Gastroesophageal sphincter (tissue), 4 donors: Measurements from ENCODE around the gene GALNTL6. TPM values are rescaled to one million over a fixed set of nuclear protein-coding genes. Genes with fewer than 3 reads are reported as not detected.
A peak's percentile ranks its signal among the peaks of the same experiment; 100 is the strongest.

Experiments
- ATAC-seq: fragments of 150-250 bp; one replicate; pipeline ENCODE4 v1.9.1; 2016; ENCODE audit warnings: mild to moderate bottlenecking, moderate library complexity
- H3K27ac ChIP-seq, 4 donors: fragments of 200-600 bp; sonication (generic) in 3 of 4; 1 replicate in 3 of 4; 2 replicates in 1 of 4; pipeline ENCODE4 v1.5.1; 2016 to 2019
- H3K27me3 ChIP-seq: fragments of 200-600 bp; sonication (generic); one replicate; pipeline ENCODE4 v1.5.1; 2019
- H3K36me3 ChIP-seq, 2 donors: fragments of 200-600 bp; sonication (generic); one replicate each; pipeline ENCODE4 v1.5.1; 2019; ENCODE audit warnings: control low read depth in 1 of 2
- H3K4me1 ChIP-seq, 3 donors: fragments of 200-600 bp; sonication (generic); 1 replicate in 2 of 3; 2 replicates in 1 of 3; pipeline ENCODE4 v1.5.1; 2016 to 2019; ENCODE audit warnings: control low read depth in 2 of 3
- H3K4me3 ChIP-seq, 2 donors: fragments of 200-600 bp; sonication (generic); one replicate each; pipeline ENCODE4 v1.5.1; 2019; ENCODE audit warnings: mild to moderate bottlenecking in 1 of 2, moderate library complexity in 1 of 2
- H3K9me3 ChIP-seq, 3 donors: fragments of 200-600 bp; sonication (generic); one replicate each; pipeline ENCODE4 v1.5.1; 2017 to 2019; ENCODE audit warnings: control low read depth in 2 of 3
- CTCF ChIP-seq, 4 experiments: fragments of 200-600 bp in 2 of 4; fragments of 450-650 bp in 2 of 4; sonication (generic) in 1 of 4; IDR thresholded peaks; one replicate each; pipeline ENCODE4 v1.5.1; 2017 to 2019; ENCODE audit warnings: antibody characterized with exemption in 4 of 4, mild to moderate bottlenecking in 2 of 4, moderate library complexity in 2 of 4
- EP300 ChIP-seq: sonication (generic); formaldehyde crosslinking; IDR thresholded peaks from one replicate; pipeline ENCODE4 v1.6.1; 2017; ENCODE audit warnings: antibody characterized with exemption, mild to moderate bottlenecking
- POLR2A ChIP-seq, 2 donors: fragments of 450-650 bp; IDR thresholded peaks; one replicate each; pipeline ENCODE4 v1.6.1; 2017; ENCODE audit warnings: antibody characterized with exemption in 2 of 2, mild to moderate bottlenecking in 2 of 2, moderate library complexity in 1 of 2
- POLR2AphosphoS5 ChIP-seq: sonication (generic); formaldehyde crosslinking; IDR thresholded peaks from one replicate; pipeline ENCODE4 v1.6.1; 2017; ENCODE audit warnings: antibody characterized with exemption
- WGBS, 2 donors: methylation state at CpG; one replicate each; pipeline ENCODE4 v1.1.5; 2018; ENCODE audit warnings: low coverage in 1 of 2; 5-methylcytosine and 5-hydroxymethylcytosine counted together
- total RNA-seq, 4 donors: library from RNA; depleted of rRNA; stranded (reverse); fragments of >200 nt; gene quantifications; one replicate each; pipeline ENCODE4 v1.1.0, GENCODE V29; 2016

Gene GALNTL6
- total RNA-seq, 4 donors from 2014 or later = not detected

- 81 to 86% methylated on average over 6 of the region's 6 CpGs for WGBS, 2 donors
Observed at GRCh38 chr4:172188248-172188988, 375.2 kb downstream of the GALNTL6 start.

GRCh38 chr4:172202480-172203076 is 389.4 kb downstream of the GALNTL6 start:
- no peaks in the 10 kb centered on the region for H3K36me3 ChIP-seq
- no peak for ATAC-seq
- H3K4me3 ChIP-seq = no peak overlapping the region
- no peaks in the 10 kb centered on the region for H3K9me3 ChIP-seq
- no peaks in the 10 kb centered on the region for H3K4me1 ChIP-seq
- TF ChIP-seq CTCF (IDR thresholded peaks at IDR 0.05) = peak in 3 of 4 experiments; percentile 8 to 38 (median 19)
- TF ChIP-seq EP300 = no peak
- TF ChIP-seq POLR2A (IDR thresholded peaks at IDR 0.05) = no peak
- no peak for TF ChIP-seq POLR2AphosphoS5
- no peaks in the 10 kb centered on the region for H3K27me3 ChIP-seq
- no peak overlapping the region for H3K27ac ChIP-seq

More at GRCh38 chr4:172188248-172188988, 375.2 kb downstream of the GALNTL6 start:
- H3K36me3 ChIP-seq = no peaks in the 10 kb centered on the region
- TF ChIP-seq POLR2A (IDR thresholded peaks at IDR 0.05) (no peak), CTCF (IDR thresholded peaks at IDR 0.05) (no peak), POLR2AphosphoS5 (no peak)
- no peak overlapping the region for H3K27ac ChIP-seq
- no peak overlapping the region for H3K4me3 ChIP-seq
- H3K27me3 ChIP-seq = no peaks in the 10 kb centered on the region
- no peak for ATAC-seq
- no peaks in the 10 kb centered on the region for H3K9me3 ChIP-seq
- no peaks in the 10 kb centered on the region for H3K4me1 ChIP-seq

GRCh38 chr4:172207258-172207657 is 394.1 kb downstream of the GALNTL6 start:
- WGBS, 2 donors = 51 to 60% methylated on average over 3 of the region's 3 CpGs
- TF ChIP-seq EP300 = no peak
- Histone ChIP-seq H3K27ac (no peak overlapping the region), H3K4me1 (no peaks in the 10 kb centered on the region), H3K4me3 (no peak overlapping the region), H3K36me3 (no peaks in the 10 kb centered on the region), H3K27me3 (no peaks in the 10 kb centered on the region), H3K9me3 (no peaks in the 10 kb centered on the region)
- no peak for ATAC-seq

- 31 to 36% methylated on average over 3 of the region's 3 CpGs for WGBS, 2 donors
- no peaks in the 10 kb centered on the region for H3K27me3 ChIP-seq
- no peak overlapping the region for H3K27ac ChIP-seq
- no peaks in the 10 kb centered on the region for H3K36me3 ChIP-seq
- H3K9me3 ChIP-seq = no peaks in the 10 kb centered on the region
- TF ChIP-seq EP300 (no peak), POLR2AphosphoS5 (no peak), CTCF (IDR thresholded peaks at IDR 0.05) (no peak), POLR2A (IDR thresholded peaks at IDR 0.05) (no peak)
- no peak overlapping the region for H3K4me3 ChIP-seq
- ATAC-seq = no peak
- H3K4me1 ChIP-seq = no peaks in the 10 kb centered on the region
Observed at GRCh38 chr4:172207886-172208285, 394.7 kb downstream of the GALNTL6 start.

- Histone ChIP-seq H3K4me1 (no peaks in the 10 kb centered on the region), H3K27ac (no peak overlapping the region), H3K27me3 (no peaks in the 10 kb centered on the region), H3K9me3 (no peaks in the 10 kb centered on the region), H3K36me3 (no peaks in the 10 kb centered on the region), H3K4me3 (no peak overlapping the region)
- no peak for ATAC-seq
- TF ChIP-seq EP300 (no peak), CTCF (IDR thresholded peaks at IDR 0.05) (no peak), POLR2AphosphoS5 (no peak), POLR2A (IDR thresholded peaks at IDR 0.05) (no peak)
- 0% methylated on average over 1 of the region's 1 CpG for WGBS, 2 donors
Observed at GRCh38 chr4:172220679-172221078, 407.5 kb downstream of the GALNTL6 start.
